Common myeloid progenitor, CD34-positive (primary cell): Measurements from ENCODE around the gene PPM1N.

ENCODE experiments used
- CTCF ChIA-PET: fragments of 350-600 bp; sonication (Branson Sonifier 250); formaldehyde crosslinking; loops from one replicate; lab custom pipeline; 2021; ENCODE audit warnings: antibody characterized with exemption; lab: Charles Lee
- POLR2A ChIA-PET: fragments of 350-600 bp; sonication (Branson Sonifier 250); formaldehyde crosslinking; loops from one replicate; lab custom pipeline; 2021; ENCODE audit warnings: antibody characterized with exemption; lab: Charles Lee
- DNase-seq, 3 donors: peaks; one replicate each; pipeline versions ENCODE4 v3.0.0 to v3.0.0-alpha.2; 2013
- H3K27ac ChIP-seq, 2 experiments: 1 replicate in 1 of 2; 2 replicates in 1 of 2; pipeline ENCODE4 v1.7.0; 2013; ENCODE audit warnings: inconsistent platforms in 2 of 2, low read length in 2 of 2, mild to moderate bottlenecking in 2 of 2, low read depth in 1 of 2, moderate library complexity in 1 of 2; ENCODE audit not compliant: severe bottlenecking in 2 of 2, insufficient read depth in 1 of 2, poor library complexity in 1 of 2
- H3K27me3 ChIP-seq, 5 experiments: replicated peaks in 2 of 5; 1 replicate in 3 of 5; 2 replicates in 2 of 5; pipeline versions ENCODE4 v1.6.1 to v1.7.0; 2013; ENCODE audit warnings: low read length in 4 of 5, mild to moderate bottlenecking in 2 of 5, moderate library complexity in 2 of 5, inconsistent platforms in 1 of 5; ENCODE audit not compliant: insufficient read depth in 5 of 5, control insufficient read depth in 4 of 5
- H3K36me3 ChIP-seq, 4 experiments: 1 replicate in 2 of 4; 2 replicates in 2 of 4; pipeline versions ENCODE4 v1.6.1 to v1.7.0; 2013; ENCODE audit warnings: low read length in 3 of 4, control low read depth in 1 of 4, mild to moderate bottlenecking in 1 of 4; ENCODE audit not compliant: control insufficient read depth in 4 of 4, insufficient read depth in 4 of 4
- H3K4me1 ChIP-seq, 4 experiments: 1 replicate in 3 of 4; 2 replicates in 1 of 4; pipeline versions ENCODE4 v1.6.1 to v1.7.1; 2013; ENCODE audit warnings: low read length in 3 of 4, mild to moderate bottlenecking in 3 of 4, control low read depth in 1 of 4, inconsistent platforms in 1 of 4, moderate library complexity in 1 of 4; ENCODE audit not compliant: control insufficient read depth in 4 of 4, insufficient read depth in 4 of 4; ENCODE audit errors: control extremely low read depth in 1 of 4
- H3K4me3 ChIP-seq, 7 experiments: 1 replicate in 4 of 7; 2 replicates in 3 of 7; pipeline versions ENCODE4 v1.5.1 to v1.7.0; 2013; ENCODE audit warnings: mild to moderate bottlenecking in 7 of 7, low read length in 6 of 7, moderate library complexity in 6 of 7, inconsistent platforms in 2 of 7, low read depth in 2 of 7, control low read depth in 1 of 7; ENCODE audit not compliant: insufficient read depth in 4 of 7, control insufficient read depth in 1 of 7; ENCODE audit errors: extremely low read depth in 1 of 7
- H3K9me3 ChIP-seq, 5 experiments: 1 replicate in 4 of 5; 2 replicates in 1 of 5; pipeline versions ENCODE4 v1.6.1 to v1.7.1; 2013; ENCODE audit warnings: low read length in 4 of 5, mild to moderate bottlenecking in 2 of 5, inconsistent platforms in 1 of 5, low read depth in 1 of 5, moderate library complexity in 1 of 5; ENCODE audit not compliant: control insufficient read depth in 4 of 5, insufficient read depth in 2 of 5; ENCODE audit errors: control extremely low read depth in 1 of 5
- WGBS: methylation state at CpG from one replicate; pipeline ENCODE4 v1.1.5; 2013; ENCODE audit not compliant: insufficient coverage; 5-methylcytosine and 5-hydroxymethylcytosine counted together

The PPM1N gene

GRCh38 chr19:45476304-45476703 lies 21.9 kb upstream of the PPM1N start:
- Histone ChIP-seq H3K4me1 (peaks cover 6 to 30% (median 16%) of the 10 kb centered on the region in 4 experiments), H3K27me3 (peaks cover 0 to 54% (median 25%) of the 10 kb centered on the region in 5 experiments), H3K27ac (no peak overlapping the region), H3K9me3 (no peaks in the 10 kb centered on the region), H3K36me3 (peaks cover 0 to 17% (median 8%) of the 10 kb centered on the region in 4 experiments), H3K4me3 (no peak overlapping the region)
- POLR2A ChIA-PET: interaction anchor here (0.7 to 5.4 kb wide), 3 partner anchors 9 to 37 kb away, joined by 4 to 36 read pairs (median 4); no protein-coding TSS in a partner anchor
- CTCF ChIA-PET: interaction anchor here (0.7 to 13.7 kb wide), 6 partner anchors 9 to 74 kb away, joined by 3 to 289 read pairs (median 42); partner anchors contain the start of genes FOSB and PPP1R13L
- peak in 1 of 3 donors; percentile 56 for DNase-seq
- 72% methylated on average over 3 of the region's 5 CpGs for WGBS

DNA sequence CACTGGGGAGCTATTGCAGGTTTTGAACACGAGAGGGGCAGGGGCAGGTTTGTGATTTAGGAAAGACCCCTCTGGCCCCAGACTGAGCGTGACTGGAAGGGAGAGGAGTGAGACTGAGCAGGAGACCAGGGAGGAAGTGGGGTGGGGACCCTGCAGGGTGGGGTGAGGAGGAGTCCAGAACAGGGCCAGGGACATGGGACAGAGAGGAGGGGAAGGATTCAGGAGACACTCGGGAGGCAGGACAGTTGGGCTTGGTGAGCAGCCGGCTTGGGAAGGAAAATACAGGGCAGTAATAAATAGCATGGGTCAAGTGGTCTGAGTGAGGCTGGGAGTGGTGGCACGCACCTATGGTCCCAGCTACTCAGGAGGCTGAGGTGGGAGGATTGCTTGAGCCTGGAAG lies 21.1 kb upstream of the PPM1N start:
- Histone ChIP-seq H3K27ac (no peak overlapping the region), H3K36me3 (peaks cover 0 to 9% (median 4%) of the 10 kb centered on the region in 4 experiments), H3K4me3 (no peak overlapping the region), H3K9me3 (no peaks in the 10 kb centered on the region), H3K27me3 (peaks cover 0 to 45% (median 19%) of the 10 kb centered on the region in 5 experiments), H3K4me1 (peaks cover 6 to 24% (median 14%) of the 10 kb centered on the region in 4 experiments)
- CTCF ChIA-PET: interaction anchor here (0.7 to 13.7 kb wide), 6 partner anchors 10 to 75 kb away, joined by 3 to 289 read pairs (median 42); partner anchors contain the start of genes FOSB and PPP1R13L
- DNase-seq: no peak
- POLR2A ChIA-PET: interaction anchor here (0.8 to 2.1 kb wide), 2 partner anchors 37 kb away, joined by 4 to 29 read pairs; no protein-coding TSS in a partner anchor
- WGBS: 28% methylated on average over 4 of the region's 5 CpGs

- ChIA-PET CTCF (interaction anchor here (0.9 to 13.7 kb wide), 14 partner anchors 11 to 164 kb away, joined by 3 to 289 read pairs (median 12); partner anchors contain the start of genes FOSB and PPP1R13L), POLR2A (interaction anchor here (0.7 to 2.1 kb wide), 6 partner anchors 9 to 1748 kb away, joined by 3 to 29 read pairs (median 4); partner anchors contain the start of genes FOSB and PPP1R13L)
- WGBS: 3% methylated on average over 8 of the region's 12 CpGs
- H3K27ac ChIP-seq: peak overlapping the region in 1 of 2 experiments; percentile 99
- peak overlapping the region in 6 of 7 experiments; percentile 67 to 98 (median 76) for H3K4me3 ChIP-seq
- no peaks in the 10 kb centered on the region for H3K9me3 ChIP-seq
- peak in 1 of 3 donors; percentile 73 for DNase-seq
- peaks cover 0 to 2% (median under 1%) of the 10 kb centered on the region in 4 experiments for H3K36me3 ChIP-seq
- H3K27me3 ChIP-seq: peaks cover 0 to 38% (median 12%) of the 10 kb centered on the region in 5 experiments
- peaks cover 6 to 21% (median 11%) of the 10 kb centered on the region in 4 experiments for H3K4me1 ChIP-seq
Measured at GRCh38 chr19:45477713-45478453, 20.4 kb upstream of the PPM1N start.

GRCh38 chr19:45478454-45479238 lies 19.6 kb upstream of the PPM1N start:
- ChIA-PET CTCF (interaction anchor here (0.9 to 13.7 kb wide), 16 partner anchors 10 to 164 kb away, joined by 3 to 289 read pairs (median 8); partner anchors contain the start of genes ERCC1, FOSB and PPP1R13L), POLR2A (interaction anchor here (0.7 to 2.1 kb wide), 8 partner anchors 10 to 1747 kb away, joined by 3 to 29 read pairs (median 4); partner anchors contain the start of genes FOSB and PPP1R13L)
- WGBS: 0% methylated on average over 36 of the region's 39 CpGs
- peak; percentile 90 to 93 (median 93) for DNase-seq
- Histone ChIP-seq H3K27ac (peak overlapping the region; percentile 99), H3K4me1 (peaks cover 5 to 21% (median 11%) of the 10 kb centered on the region in 4 experiments), H3K4me3 (peak overlapping the region; percentile 50 to 98 (median 69)), H3K27me3 (peaks cover 0 to 30% (median 12%) of the 10 kb centered on the region in 5 experiments), H3K36me3 (no peaks in the 10 kb centered on the region), H3K9me3 (no peaks in the 10 kb centered on the region)

GRCh38 chr19:45483033-45483432 lies 15.2 kb upstream of the PPM1N start:
- Histone ChIP-seq H3K27ac (no peak overlapping the region), H3K4me1 (peaks cover 6 to 20% (median 10%) of the 10 kb centered on the region in 4 experiments), H3K4me3 (no peak overlapping the region), H3K27me3 (no peaks in the 10 kb centered on the region), H3K9me3 (no peaks in the 10 kb centered on the region), H3K36me3 (no peaks in the 10 kb centered on the region)
- DNase-seq: no peak
- ChIA-PET POLR2A (no interaction called here), CTCF (interaction anchor here (13.7 kb wide), 1 partner anchor 47 kb away, joined by 289 read pairs; no protein-coding TSS in a partner anchor)
- WGBS: 94% methylated on average over 5 of the region's 5 CpGs

DNA sequence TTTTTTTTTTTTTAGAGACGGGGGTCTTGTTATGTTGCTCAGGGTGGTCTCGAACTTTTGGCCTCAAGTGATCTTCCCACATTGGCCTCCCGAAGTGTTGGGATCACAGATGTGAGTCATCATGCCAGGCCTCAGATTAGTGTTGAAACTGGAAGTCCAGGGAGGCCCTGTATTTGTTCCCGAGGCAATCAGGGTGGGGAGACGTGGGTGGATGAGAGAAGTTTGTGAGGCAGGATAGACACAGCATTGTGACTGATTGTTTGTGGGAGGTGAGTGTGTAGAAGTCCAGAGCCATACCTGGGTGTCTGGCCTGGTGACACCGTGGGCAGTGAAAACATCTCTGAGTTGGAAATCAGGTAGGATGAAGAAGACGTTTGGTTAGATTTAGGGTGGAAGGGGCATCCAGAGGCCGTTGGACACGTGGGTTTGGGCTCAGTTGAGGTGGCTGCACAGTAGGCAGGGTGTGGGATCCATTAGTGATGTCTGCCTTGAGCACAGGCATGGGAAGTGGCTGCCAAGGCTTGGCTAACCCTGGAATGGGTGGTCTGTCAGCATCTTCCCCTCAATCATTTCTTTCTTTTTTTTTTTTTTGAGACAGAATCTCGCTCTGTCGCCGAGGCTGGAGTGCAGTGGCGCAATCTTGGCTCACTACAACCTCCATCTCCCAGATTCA lies 13.8 kb upstream of the PPM1N start:
- WGBS: 96% methylated on average over 12 of the region's 13 CpGs
- peaks cover 0 to 8% (median 6%) of the 10 kb centered on the region in 4 experiments for H3K4me1 ChIP-seq
- no peak overlapping the region for H3K27ac ChIP-seq
- POLR2A ChIA-PET: interaction anchor here (0.9 to 1.2 kb wide), 2 partner anchors 9 to 15 kb away, joined by 3 to 4 read pairs; no protein-coding TSS in a partner anchor
- H3K27me3 ChIP-seq: no peaks in the 10 kb centered on the region
- no peaks in the 10 kb centered on the region for H3K36me3 ChIP-seq
- H3K9me3 ChIP-seq: no peaks in the 10 kb centered on the region
- CTCF ChIA-PET: interaction anchor here (0.7 to 13.7 kb wide), 14 partner anchors 10 to 161 kb away, joined by 3 to 289 read pairs (median 6); partner anchors contain the start of genes FOSB, OPA3 and PPP1R13L
- DNase-seq: no peak
- no peak overlapping the region for H3K4me3 ChIP-seq
